Stimulated activated naive CD8-positive, alpha-beta T cell treated with anti-CD3 and anti-CD28 coated beads, Interleukin-15, amount 100 ng/mL, for 72 hours (primary cell): ENCODE data around the gene EFCAB8.

ENCODE experiments used
- ATAC-seq: fragments of 150-1000 bp; cut with Tn5 transposase; 2 replicates; pipeline ENCODE4 v1.10.0; 2021; ENCODE audit warnings: mild to moderate bottlenecking, moderate library complexity
- DNase-seq, 2 donors: peaks; one replicate each; pipeline ENCODE4 v3.0.0; 2021 to 2022
- H3K27ac Mint-ChIP-seq, 2 donors: one replicate each; pipeline ENCODE4 v1.8.0; 2022; ENCODE audit warnings: mild to moderate bottlenecking in 2 of 2, mixed read lengths in 2 of 2, moderate library complexity in 2 of 2
- H3K27me3 Mint-ChIP-seq: one replicate; pipeline ENCODE4 v1.8.0; 2022; ENCODE audit warnings: mixed read lengths
- H3K4me1 Mint-ChIP-seq: one replicate; pipeline ENCODE4 v1.8.0; 2022; ENCODE audit warnings: mild to moderate bottlenecking, mixed read lengths
- H3K4me3 Mint-ChIP-seq, 2 donors: one replicate each; pipeline ENCODE4 v1.8.0; 2022; ENCODE audit warnings: mild to moderate bottlenecking in 2 of 2, mixed read lengths in 2 of 2, moderate library complexity in 1 of 2
- H3K9me3 Mint-ChIP-seq, 2 donors: one replicate each; pipeline ENCODE4 v1.8.0; 2022; ENCODE audit warnings: mixed read lengths in 2 of 2

EFCAB8 gene

GRCh38 chr20:32983459-32984112 lies 124.9 kb downstream of the EFCAB8 start:
- no peaks in the 10 kb centered on the region for H3K9me3 Mint-ChIP-seq
- H3K27ac Mint-ChIP-seq, result no peak overlapping the region
- ATAC-seq (no peak), DNase-seq (no peak)
- H3K27me3 Mint-ChIP-seq, result no peaks in the 10 kb centered on the region
- H3K4me1 Mint-ChIP-seq, result peaks cover 28% of the 10 kb centered on the region
- no peak overlapping the region for H3K4me3 Mint-ChIP-seq

- H3K4me3 Mint-ChIP-seq, result no peak overlapping the region
- H3K9me3 Mint-ChIP-seq, result no peaks in the 10 kb centered on the region
- DNase-seq, result no peak
- H3K27me3 Mint-ChIP-seq, result no peaks in the 10 kb centered on the region
- ATAC-seq, result no peak
- H3K4me1 Mint-ChIP-seq, result peaks cover 28% of the 10 kb centered on the region
- no peak overlapping the region for H3K27ac Mint-ChIP-seq
Measured at GRCh38 chr20:32984196-32984595, 125.5 kb downstream of the EFCAB8 start.

- Mint-ChIP-seq H3K4me3 (no peak overlapping the region), H3K27me3 (no peaks in the 10 kb centered on the region), H3K27ac (peak overlapping the region in 1 of 2 donors; percentile 83), H3K9me3 (no peaks in the 10 kb centered on the region), H3K4me1 (peaks cover 28% of the 10 kb centered on the region)
- no peak for DNase-seq
- no peak for ATAC-seq
Measured at GRCh38 chr20:32984631-32985354, 126.1 kb downstream of the EFCAB8 start.

GRCh38 chr20:32985596-32985995 lies 126.9 kb downstream of the EFCAB8 start:
- Mint-ChIP-seq H3K4me3 (no peak overlapping the region), H3K27ac (no peak overlapping the region), H3K9me3 (no peaks in the 10 kb centered on the region), H3K4me1 (peaks cover 29% of the 10 kb centered on the region), H3K27me3 (no peaks in the 10 kb centered on the region)
- ATAC-seq, result no peak
- DNase-seq, result no peak

- DNase-seq (no peak), ATAC-seq (no peak)
- Mint-ChIP-seq H3K4me3 (no peak overlapping the region), H3K27me3 (no peaks in the 10 kb centered on the region), H3K4me1 (peaks cover 38% of the 10 kb centered on the region), H3K27ac (peak overlapping the region; percentile 50 to 82), H3K9me3 (no peaks in the 10 kb centered on the region)
Measured at GRCh38 chr20:32986331-32986966, 127.7 kb downstream of the EFCAB8 start.

DNA sequence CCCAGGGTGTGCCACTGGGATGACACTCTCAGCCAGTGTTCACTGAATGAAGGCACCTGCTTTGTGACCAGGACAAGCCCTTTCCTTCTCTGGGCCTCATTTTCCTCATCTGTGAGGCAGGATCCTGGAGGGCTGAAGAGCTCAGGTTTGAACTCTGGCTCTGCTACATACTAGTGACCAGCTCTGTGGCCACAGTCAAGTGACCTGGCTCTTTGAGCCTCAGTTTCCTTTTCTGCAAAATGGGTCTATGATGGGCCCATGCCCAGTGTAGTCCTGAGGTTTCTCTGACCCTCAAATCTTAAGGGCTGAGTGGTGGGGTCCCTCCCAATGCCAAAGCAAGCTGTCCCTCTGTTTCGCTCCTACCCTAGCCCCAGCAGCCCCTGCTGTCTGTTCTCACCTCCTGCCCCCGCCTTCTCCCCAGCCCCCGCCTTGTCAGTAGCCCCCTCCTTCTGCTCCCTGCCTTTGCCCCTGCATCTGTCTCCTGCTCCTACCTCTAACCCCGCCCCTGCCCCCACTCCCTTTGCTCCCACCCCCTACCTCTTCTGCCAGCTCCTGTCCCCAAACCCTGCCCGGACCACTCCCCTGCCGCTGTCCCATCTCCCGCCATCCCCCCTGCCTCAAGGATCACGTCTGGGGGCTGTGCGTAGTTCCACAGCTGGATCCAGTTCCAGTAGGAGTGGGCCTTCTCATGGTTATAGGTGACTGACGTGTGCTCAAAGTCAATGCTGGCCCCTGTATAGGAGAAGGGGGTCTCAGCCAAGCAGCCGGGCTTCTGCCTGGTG lies 128.5 kb downstream of the EFCAB8 start:
- no peaks in the 10 kb centered on the region for H3K9me3 Mint-ChIP-seq
- no peaks in the 10 kb centered on the region for H3K27me3 Mint-ChIP-seq
- H3K4me3 Mint-ChIP-seq, result no peak overlapping the region
- H3K27ac Mint-ChIP-seq, result no peak overlapping the region
- no peak for ATAC-seq
- peaks cover 40% of the 10 kb centered on the region for H3K4me1 Mint-ChIP-seq
- no peak for DNase-seq

DNA sequence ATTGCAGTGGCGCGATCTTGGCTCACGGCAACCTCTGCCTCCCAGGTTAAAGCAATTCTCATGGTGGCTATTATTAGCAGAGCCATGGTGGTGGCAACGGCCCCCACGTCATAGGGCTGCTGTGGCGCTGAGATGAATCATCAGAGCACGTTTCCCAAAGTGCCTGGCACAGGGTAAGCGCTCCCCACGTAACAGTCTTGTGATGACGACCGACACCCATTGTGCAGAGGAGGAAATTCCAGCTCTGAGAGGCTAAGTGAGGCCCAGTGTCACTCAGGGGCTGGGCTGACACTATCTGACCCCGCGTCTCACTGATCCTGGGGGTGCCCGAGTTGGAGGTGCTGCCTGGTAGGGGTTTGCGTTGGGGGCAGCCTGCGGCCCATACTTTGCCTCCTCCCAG lies 129.3 kb downstream of the EFCAB8 start:
- Mint-ChIP-seq H3K27ac (no peak overlapping the region), H3K9me3 (no peaks in the 10 kb centered on the region), H3K4me3 (no peak overlapping the region), H3K4me1 (peaks cover 43% of the 10 kb centered on the region), H3K27me3 (no peaks in the 10 kb centered on the region)
- ATAC-seq, result no peak
- no peak for DNase-seq

GRCh38 chr20:32989507-32990283 lies 131.0 kb downstream of the EFCAB8 start:
- Mint-ChIP-seq H3K27me3 (no peaks in the 10 kb centered on the region), H3K4me3 (no peak overlapping the region), H3K4me1 (peaks cover 42% of the 10 kb centered on the region), H3K27ac (peak overlapping the region in 1 of 2 donors; percentile 19), H3K9me3 (peaks cover 2 to 8% of the 10 kb centered on the region in 2 donors)
- no peak for ATAC-seq
- no peak for DNase-seq

- Mint-ChIP-seq H3K9me3 (peaks cover 8 to 13% of the 10 kb centered on the region in 2 donors), H3K4me1 (peaks cover 40% of the 10 kb centered on the region), H3K4me3 (no peak overlapping the region), H3K27ac (no peak overlapping the region), H3K27me3 (no peaks in the 10 kb centered on the region)
- ATAC-seq (no peak), DNase-seq (no peak)
Measured at GRCh38 chr20:32990426-32990825, 131.7 kb downstream of the EFCAB8 start.

DNA sequence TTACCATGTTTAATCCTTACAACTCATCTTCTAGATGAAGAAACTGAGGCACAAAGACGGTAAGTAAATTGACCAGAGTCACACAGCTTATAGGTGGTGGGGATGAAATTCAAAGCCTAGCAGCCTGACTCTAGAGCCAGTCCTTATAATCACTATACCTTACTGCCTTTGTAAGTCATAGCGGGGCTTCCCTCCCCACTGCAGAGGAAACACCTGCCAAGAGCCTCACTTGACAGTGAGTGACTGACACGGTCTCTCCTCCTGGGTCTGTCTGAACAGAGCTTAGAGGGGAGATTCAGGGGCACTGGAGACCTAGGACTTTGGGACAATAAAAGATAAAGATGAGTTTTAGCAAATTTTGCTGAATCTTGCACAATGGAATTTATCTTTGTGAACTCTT lies 132.7 kb downstream of the EFCAB8 start:
- Mint-ChIP-seq H3K4me1 (peaks cover 40% of the 10 kb centered on the region), H3K4me3 (peak overlapping the region in 1 of 2 donors; percentile 22), H3K9me3 (peaks cover 13 to 17% of the 10 kb centered on the region in 2 donors), H3K27ac (no peak overlapping the region), H3K27me3 (no peaks in the 10 kb centered on the region)
- DNase-seq (no peak), ATAC-seq (peak; percentile 59)

GRCh38 chr20:32991792-32992641 lies 133.3 kb downstream of the EFCAB8 start:
- DNase-seq (no peak), ATAC-seq (no peak)
- H3K27me3 Mint-ChIP-seq, result no peaks in the 10 kb centered on the region
- peak overlapping the region in 1 of 2 donors; percentile 22 for H3K4me3 Mint-ChIP-seq
- H3K9me3 Mint-ChIP-seq, result peaks cover 13 to 22% of the 10 kb centered on the region in 2 donors
- peaks cover 40% of the 10 kb centered on the region for H3K4me1 Mint-ChIP-seq
- H3K27ac Mint-ChIP-seq, result no peak overlapping the region

- Mint-ChIP-seq H3K4me1 (peaks cover 42% of the 10 kb centered on the region), H3K27me3 (no peaks in the 10 kb centered on the region), H3K27ac (no peak overlapping the region), H3K4me3 (no peak overlapping the region), H3K9me3 (peaks cover 13 to 22% of the 10 kb centered on the region in 2 donors)
- no peak for DNase-seq
- ATAC-seq, result no peak
Measured at GRCh38 chr20:32993496-32994050, 134.8 kb downstream of the EFCAB8 start.

DNA sequence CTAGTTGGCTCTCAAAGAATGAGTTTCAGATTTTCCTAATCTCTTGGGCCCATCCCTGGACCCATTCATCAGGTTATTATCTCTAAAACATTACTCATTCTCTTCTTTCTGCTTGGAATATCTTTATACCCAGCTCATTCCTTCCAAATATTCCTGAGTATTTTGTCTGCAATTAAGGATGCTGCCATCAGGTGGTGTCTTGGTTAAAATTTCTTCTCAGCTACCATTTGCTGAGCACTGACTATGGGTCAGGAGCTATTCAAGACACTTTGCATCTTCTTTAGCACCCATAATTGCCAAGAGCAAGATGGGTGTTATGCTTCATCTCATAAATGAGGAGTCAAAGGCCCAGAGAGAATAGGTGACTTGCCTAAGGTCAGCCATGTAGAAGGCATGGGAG lies 137.1 kb downstream of the EFCAB8 start:
- H3K4me3 Mint-ChIP-seq, result no peak overlapping the region
- DNase-seq (no peak), ATAC-seq (no peak)
- no peak overlapping the region for H3K27ac Mint-ChIP-seq
- peaks cover 44% of the 10 kb centered on the region for H3K4me1 Mint-ChIP-seq
- H3K9me3 Mint-ChIP-seq, result peaks cover 13 to 22% of the 10 kb centered on the region in 2 donors
- no peaks in the 10 kb centered on the region for H3K27me3 Mint-ChIP-seq

- no peak overlapping the region for H3K27ac Mint-ChIP-seq
- peaks cover 13 to 22% of the 10 kb centered on the region in 2 donors for H3K9me3 Mint-ChIP-seq
- H3K4me3 Mint-ChIP-seq, result no peak overlapping the region
- ATAC-seq (no peak), DNase-seq (no peak)
- peaks cover 33% of the 10 kb centered on the region for H3K4me1 Mint-ChIP-seq
- no peaks in the 10 kb centered on the region for H3K27me3 Mint-ChIP-seq
Measured at GRCh38 chr20:32997431-32997830, 138.7 kb downstream of the EFCAB8 start.
